Loucy (cell line): ENCODE data around the gene NFAT5.

Experiments used
- H2AFZ ChIP-seq: fragments of 200-600 bp; sonication (generic); 2 replicates; pipeline ENCODE4 v1.6.0; 2016; ENCODE audit warnings: antibody characterized with exemption, mild to moderate bottlenecking, low read length, moderate library complexity
- H3F3A ChIP-seq: fragments of 200-600 bp; 2 replicates; pipeline ENCODE4 v1.6.0; 2016; ENCODE audit warnings: antibody characterized with exemption, low read depth, mild to moderate bottlenecking
- H3K27me3 ChIP-seq: fragments of 200-600 bp; sonication (generic); 2 replicates; pipeline ENCODE4 v1.6.1; 2014; ENCODE audit warnings: low read length, mild to moderate bottlenecking; ENCODE audit not compliant: insufficient read depth, poor library complexity, severe bottlenecking
- H3K36me3 ChIP-seq: fragments of 200-600 bp; sonication (generic); 2 replicates; pipeline ENCODE4 v1.6.1; 2016; ENCODE audit warnings: low read length; ENCODE audit not compliant: insufficient read depth
- H3K4me1 ChIP-seq: fragments of 200-600 bp; sonication (generic); 2 replicates; pipeline ENCODE4 v1.5.1; 2014; ENCODE audit warnings: low read length, mild to moderate bottlenecking; ENCODE audit not compliant: insufficient read depth, poor library complexity, severe bottlenecking
- H3K4me2 ChIP-seq: fragments of 200-600 bp; sonication (generic); 2 replicates; pipeline ENCODE4 v1.6.0; 2014; ENCODE audit warnings: antibody characterized with exemption, low read length, low read depth, mild to moderate bottlenecking; ENCODE audit not compliant: poor library complexity, severe bottlenecking
- H3K4me3 ChIP-seq: fragments of 200-600 bp; sonication (generic); 2 replicates; pipeline ENCODE4 v1.5.1; 2014; ENCODE audit warnings: low read length, mild to moderate bottlenecking, mixed read lengths; ENCODE audit not compliant: poor library complexity, severe bottlenecking
- H3K79me2 ChIP-seq: fragments of 200-600 bp; sonication (generic); 2 replicates; pipeline ENCODE4 v1.6.1; 2014; ENCODE audit warnings: low read length; ENCODE audit not compliant: insufficient read depth
- H3K9ac ChIP-seq: fragments of 200-600 bp; sonication (generic); 2 replicates; pipeline ENCODE4 v1.6.0; 2014; ENCODE audit warnings: mild to moderate bottlenecking, low read depth, low read length, moderate library complexity; ENCODE audit not compliant: poor library complexity, severe bottlenecking
- H3K9me2 ChIP-seq: fragments of 200-600 bp; sonication (generic); replicated peaks from 2 replicates; pipeline ENCODE4 v1.6.1; 2016; ENCODE audit warnings: low read depth, low read length, mixed read lengths
- H3K9me3 ChIP-seq: fragments of 200-600 bp; sonication (generic); 2 replicates; pipeline ENCODE4 v1.6.1; 2014; ENCODE audit warnings: mild to moderate bottlenecking, antibody characterized with exemption, low read length, low read depth; ENCODE audit not compliant: insufficient read depth
- H4K20me1 ChIP-seq: fragments of 200-600 bp; sonication (generic); 2 replicates; pipeline ENCODE4 v1.6.0; 2014; ENCODE audit warnings: antibody characterized with exemption, low read length, mild to moderate bottlenecking; ENCODE audit not compliant: insufficient read depth, poor library complexity, severe bottlenecking
- EZH2phosphoT487 ChIP-seq: fragments of 200-600 bp; IDR thresholded peaks from 2 replicates; pipeline ENCODE4 v1.6.1; 2018; ENCODE audit warnings: antibody characterized with exemption, mild to moderate bottlenecking, moderate library complexity, borderline replicate concordance
- TF ChIP-seq, protein P1 (sequence below): fragments of 200-600 bp; sonication (generic); conservative IDR thresholded peaks from 2 replicates; pipeline ENCODE4 v1.5.1; 2014; ENCODE audit warnings: mild to moderate bottlenecking, antibody characterized with exemption, low read length

NFAT5 gene

DNA sequence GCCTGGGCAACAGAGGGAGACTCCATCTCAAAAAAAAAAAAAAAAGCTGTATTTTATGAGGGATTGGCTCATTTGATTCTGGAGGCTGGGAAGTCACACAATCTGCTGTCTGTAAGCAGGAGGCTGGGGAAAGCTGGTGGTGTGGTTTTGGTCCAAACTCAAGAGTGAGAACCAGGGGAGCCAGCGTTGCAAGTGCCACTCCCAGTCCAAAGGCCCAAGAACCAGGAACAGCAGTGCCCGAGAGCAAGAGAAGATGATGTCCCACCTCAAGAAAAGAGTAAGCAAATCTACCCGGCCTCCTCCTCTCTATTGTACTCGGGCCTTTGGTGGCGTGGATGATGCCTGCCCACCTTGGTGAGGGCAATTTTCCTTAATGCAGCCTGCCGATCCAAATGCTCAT is 166.3 kb downstream of the NFAT5 start:
- Histone ChIP-seq H4K20me1 (no peaks in the 10 kb centered on the region), H3K4me1 (peaks cover 11% of the 10 kb centered on the region), H3K4me3 (no peak overlapping the region), H3K9ac (no peak overlapping the region), H2AFZ (no peak overlapping the region), H3K9me3 (no peaks in the 10 kb centered on the region), H3K4me2 (no peak overlapping the region), H3K27me3 (no peaks in the 10 kb centered on the region), H3F3A (no peaks in the 10 kb centered on the region), H3K9me2 (no peaks in the 10 kb centered on the region), H3K36me3 (no peaks in the 10 kb centered on the region), H3K79me2 (no peaks in the 10 kb centered on the region)
- TF ChIP-seq, protein P1, sequence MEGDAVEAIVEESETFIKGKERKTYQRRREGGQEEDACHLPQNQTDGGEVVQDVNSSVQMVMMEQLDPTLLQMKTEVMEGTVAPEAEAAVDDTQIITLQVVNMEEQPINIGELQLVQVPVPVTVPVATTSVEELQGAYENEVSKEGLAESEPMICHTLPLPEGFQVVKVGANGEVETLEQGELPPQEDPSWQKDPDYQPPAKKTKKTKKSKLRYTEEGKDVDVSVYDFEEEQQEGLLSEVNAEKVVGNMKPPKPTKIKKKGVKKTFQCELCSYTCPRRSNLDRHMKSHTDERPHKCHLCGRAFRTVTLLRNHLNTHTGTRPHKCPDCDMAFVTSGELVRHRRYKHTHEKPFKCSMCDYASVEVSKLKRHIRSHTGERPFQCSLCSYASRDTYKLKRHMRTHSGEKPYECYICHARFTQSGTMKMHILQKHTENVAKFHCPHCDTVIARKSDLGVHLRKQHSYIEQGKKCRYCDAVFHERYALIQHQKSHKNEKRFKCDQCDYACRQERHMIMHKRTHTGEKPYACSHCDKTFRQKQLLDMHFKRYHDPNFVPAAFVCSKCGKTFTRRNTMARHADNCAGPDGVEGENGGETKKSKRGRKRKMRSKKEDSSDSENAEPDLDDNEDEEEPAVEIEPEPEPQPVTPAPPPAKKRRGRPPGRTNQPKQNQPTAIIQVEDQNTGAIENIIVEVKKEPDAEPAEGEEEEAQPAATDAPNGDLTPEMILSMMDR: no peak
- no peak for TF ChIP-seq EZH2phosphoT487

DNA sequence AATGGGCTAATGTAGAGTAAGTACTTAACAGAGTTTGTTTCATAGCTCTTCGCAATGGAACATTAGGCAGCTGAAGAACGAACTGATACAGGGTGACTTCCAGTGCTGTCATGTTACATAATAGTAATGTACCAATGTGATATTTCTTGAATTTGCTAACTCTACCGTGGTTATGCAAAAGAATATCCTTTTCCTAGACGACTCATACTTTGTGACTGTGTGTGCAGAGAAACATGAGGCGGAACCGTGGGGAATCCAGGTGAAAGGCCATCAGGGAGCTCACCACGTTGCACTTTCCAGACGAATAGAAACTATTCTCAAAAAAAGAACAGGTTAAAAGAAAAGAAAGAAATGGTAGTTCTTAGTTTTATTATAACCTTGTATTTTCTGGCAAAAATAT is 175.8 kb downstream of the NFAT5 start:
- H3K36me3 ChIP-seq: peaks cover 63% of the 10 kb centered on the region
- no peaks in the 10 kb centered on the region for H3F3A ChIP-seq

DNA sequence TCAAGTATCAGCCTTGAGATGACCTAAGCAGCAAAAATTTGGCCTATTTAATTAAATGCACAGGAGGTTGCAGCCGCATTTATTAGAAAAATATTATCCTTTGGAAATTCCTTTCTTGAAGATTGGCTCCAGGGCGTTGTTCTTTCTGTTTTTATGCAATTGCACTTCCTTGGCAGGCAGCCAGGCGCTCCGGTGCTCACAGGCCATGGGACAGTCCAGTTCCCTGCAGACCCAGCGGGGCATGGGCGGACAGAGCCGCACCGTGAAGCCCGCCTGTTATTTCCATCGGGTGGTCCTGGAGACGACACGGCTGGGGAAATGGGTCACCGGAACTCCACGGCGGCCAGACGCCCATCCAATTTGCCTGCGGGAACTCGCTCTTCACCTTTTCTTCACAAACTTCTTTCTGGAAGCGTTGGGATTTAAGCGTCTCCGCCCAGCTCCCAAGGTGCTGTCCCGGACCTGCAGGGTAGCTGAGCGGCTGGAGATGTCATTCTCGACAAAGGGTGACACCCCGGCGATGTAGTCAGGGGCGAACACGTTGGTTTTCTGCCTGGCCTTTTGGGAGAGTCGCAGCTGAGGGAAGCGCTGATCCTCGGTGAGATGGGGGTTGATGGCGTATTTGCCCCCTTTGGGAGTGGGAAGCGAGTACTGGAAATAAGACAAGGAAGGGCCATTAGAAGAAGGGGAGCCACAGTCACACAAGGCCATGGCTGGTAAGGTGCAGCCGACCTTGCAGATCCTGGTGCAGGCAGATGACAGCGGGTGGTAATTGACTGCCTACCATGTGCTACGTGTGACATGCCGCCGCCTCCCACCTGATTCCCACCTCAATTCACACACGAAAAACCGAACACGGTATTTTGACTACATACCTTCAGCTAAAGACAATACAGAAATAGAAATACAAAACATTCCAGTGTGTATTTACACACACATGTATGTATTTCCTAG is 176.5 kb downstream of the NFAT5 start:
- no peak overlapping the region for H3K9ac ChIP-seq
- TF ChIP-seq, protein P1: no peak
- TF ChIP-seq EZH2phosphoT487: no peak
- no peaks in the 10 kb centered on the region for H3K9me2 ChIP-seq
- no peaks in the 10 kb centered on the region; the same call in 1 of the 2 replicates for H3K79me2 ChIP-seq
- no peak overlapping the region for H3K4me2 ChIP-seq
- no peak overlapping the region for H2AFZ ChIP-seq
- H4K20me1 ChIP-seq: no peaks in the 10 kb centered on the region
- no peaks in the 10 kb centered on the region for H3K4me1 ChIP-seq
- H3F3A ChIP-seq: no peaks in the 10 kb centered on the region
- no peaks in the 10 kb centered on the region for H3K9me3 ChIP-seq
- peaks cover 68% of the 10 kb centered on the region for H3K36me3 ChIP-seq
- H3K27me3 ChIP-seq: no peaks in the 10 kb centered on the region
- no peak overlapping the region for H3K4me3 ChIP-seq

More for the DNA sequence above, 175.8 kb downstream of the NFAT5 start:
- H3K4me2 ChIP-seq: no peak overlapping the region
- no peak overlapping the region for H3K9ac ChIP-seq
- H3K9me2 ChIP-seq: no peaks in the 10 kb centered on the region
- no peak overlapping the region for H3K4me3 ChIP-seq
- H4K20me1 ChIP-seq: no peaks in the 10 kb centered on the region
- no peaks in the 10 kb centered on the region for H3K27me3 ChIP-seq
- H2AFZ ChIP-seq: no peak overlapping the region
- no peaks in the 10 kb centered on the region for H3K9me3 ChIP-seq
- TF ChIP-seq EZH2phosphoT487: no peak
- TF ChIP-seq, protein P1: no peak
- no peaks in the 10 kb centered on the region for H3K4me1 ChIP-seq
- H3K79me2 ChIP-seq: no peaks in the 10 kb centered on the region; the same call in 1 of the 2 replicates
